HepG2 (cell line): ENCODE data around the gene NDUFB10. TPM values are rescaled to one million over a fixed set of nuclear protein-coding genes. Genes with fewer than 3 reads are reported as not detected.

Source experiments
- ATAC-seq: fragments of 200-7000 bp; cut with Tn5 transposase; 3 replicates; pipeline ENCODE4 v1.9.1; 2020; ENCODE audit warnings: mild to moderate bottlenecking, moderate library complexity
- BruUV-seq: library from RNA; stranded (reverse); fragments of 400-500 nt; replicated peaks from 2 replicates; lab custom pipeline; 2021; lab: Mats Ljungman, UMichigan
- CTCF ChIA-PET: fragments of 300-600 bp; formaldehyde crosslinking; extraction: SDS; loops from one replicate; lab custom pipeline; 2021; ENCODE audit warnings: low total read pairs, inconsistent platforms, low intra/inter-chr PET ratio; lab: Yijun Ruan, JAX
- POLR2A ChIA-PET: fragments of 350-600 bp; sonication (Branson Sonifier 250); formaldehyde crosslinking; loops from one replicate; lab custom pipeline; 2020; ENCODE audit warnings: antibody characterized with exemption, inconsistent platforms; lab: Yijun Ruan, JAX
- DNase-seq: peaks from one replicate; pipeline ENCODE4 v3.0.0-alpha.2; 2015; ENCODE audit warnings: low spot score
- FAIRE-seq: peaks from 3 replicates; lab custom pipeline; 2011; peaks lifted over from hg19 to GRCh38; lab: Jason Lieb, UNC
- H2AFZ ChIP-seq: one replicate; pipeline ENCODE4 v1.6.1; 2011; ENCODE audit warnings: low read length, inconsistent platforms
- H3K27ac ChIP-seq: fragments of 300-600 bp; 3 replicates; pipeline ENCODE4 v1.8.0; 2011; ENCODE audit warnings: mixed run types, mild to moderate bottlenecking, mixed read lengths, low read length, inconsistent platforms; ENCODE audit not compliant: insufficient read depth; ENCODE audit errors: extremely low read length
- H3K27me3 ChIP-seq, 2 experiments: fragments of 200-600 bp in 1 of 2; 2 replicates in 1 of 2; 3 replicates in 1 of 2; pipeline versions ENCODE4 v1.6.0 to v1.8.0; 2011; ENCODE audit warnings: low read length in 2 of 2, mild to moderate bottlenecking in 2 of 2, moderate library complexity in 2 of 2, inconsistent platforms in 1 of 2; ENCODE audit not compliant: insufficient read depth in 2 of 2, control insufficient read depth in 1 of 2
- H3K36me3 ChIP-seq, 2 experiments: fragments of 200-600 bp in 1 of 2; replicated peaks in 1 of 2; 2 replicates in 1 of 2; 3 replicates in 1 of 2; pipeline versions ENCODE4 v1.5.1 to v1.8.0; 2011; ENCODE audit warnings: low read length in 2 of 2, inconsistent platforms in 1 of 2; ENCODE audit not compliant: insufficient read depth in 2 of 2, control insufficient read depth in 1 of 2
- H3K4me1 ChIP-seq: 2 replicates; pipeline ENCODE4 v1.5.1; 2012; ENCODE audit warnings: low read length, inconsistent platforms; ENCODE audit not compliant: insufficient read depth
- H3K4me2 ChIP-seq: 2 replicates; pipeline ENCODE4 v1.6.0; 2011; ENCODE audit warnings: low read depth, low read length, inconsistent platforms
- H3K4me3 ChIP-seq, 3 experiments: fragments of 200-600 bp in 1 of 3; sonication (generic), shearing (Covaris generic) in 1 of 3; replicated peaks in 1 of 3; 2 replicates each; pipeline ENCODE4 v1.5.1; 2011 to 2016; ENCODE audit warnings: low read length in 3 of 3, inconsistent platforms in 2 of 3, low read depth in 2 of 3, mild to moderate bottlenecking in 2 of 3, control low read depth in 1 of 3, mixed read lengths in 1 of 3; ENCODE audit not compliant: insufficient read depth in 1 of 3
- H3K79me2 ChIP-seq: one replicate; pipeline ENCODE4 v1.6.1; 2011; ENCODE audit warnings: low read length, inconsistent platforms; ENCODE audit not compliant: insufficient read depth
- H3K9ac ChIP-seq: 2 replicates; pipeline ENCODE4 v1.6.0; 2011; ENCODE audit warnings: mild to moderate bottlenecking, low read depth, low read length, inconsistent platforms; ENCODE audit not compliant: insufficient read depth
- H3K9me3 ChIP-seq: 2 replicates; pipeline ENCODE4 v1.5.1; 2012; ENCODE audit warnings: mild to moderate bottlenecking, low read length
- H4K20me1 ChIP-seq: 2 replicates; pipeline ENCODE4 v1.6.0; 2011; ENCODE audit warnings: inconsistent platforms, mild to moderate bottlenecking, low read length, moderate library complexity; ENCODE audit not compliant: insufficient read depth
- DR1 ChIP-seq: sonication (generic); formaldehyde crosslinking; IDR thresholded peaks from 2 replicates; pipeline ENCODE4 v1.8.0; 2021; ENCODE audit warnings: mild to moderate bottlenecking, missing genetic modification reagents, inconsistent platforms
- ISL2 ChIP-seq: sonication (generic); formaldehyde crosslinking; IDR thresholded peaks from 2 replicates; pipeline ENCODE4 v1.5.0; 2020; ENCODE audit warnings: missing genetic modification reagents
- JUN ChIP-seq: sonication (generic); formaldehyde crosslinking; IDR thresholded peaks from 2 replicates; pipeline ENCODE4 v1.4.0; 2020; ENCODE audit warnings: mild to moderate bottlenecking, missing genetic modification reagents
- MLLT10 ChIP-seq: sonication (generic); formaldehyde crosslinking; IDR thresholded peaks from 2 replicates; pipeline ENCODE4 v1.4.0; 2020; ENCODE audit warnings: missing genetic modification reagents
- NFIC ChIP-seq: IDR thresholded peaks from 2 replicates; pipeline ENCODE4 v1.6.1; 2012; ENCODE audit warnings: mild to moderate bottlenecking, low read length, inconsistent platforms
- TCF7 ChIP-seq: sonication (generic); IDR thresholded peaks from 2 replicates; pipeline ENCODE4 v1.6.1; 2016; ENCODE audit warnings: antibody characterized with exemption, low read depth
- ZNF766 ChIP-seq: sonication (generic); formaldehyde crosslinking; IDR thresholded peaks from 2 replicates; pipeline ENCODE4 v1.5.0; 2020; ENCODE audit warnings: missing genetic modification reagents, borderline replicate concordance
- WGBS: methylation state at CpG from one replicate; pipeline ENCODE4 v1.1.6; 2017; ENCODE audit warnings: low lambda C conversion rate; 5-methylcytosine and 5-hydroxymethylcytosine counted together
- in situ Hi-C: cut with HindIII; loops from 2 replicates; pipeline ENCODE4 v1.10.0; 2017; ENCODE audit warnings: low pct_unique_long_range_greater_than_20kb; ENCODE audit not compliant: extremely low pct_ligation_motif_present
- intact Hi-C: fragments of 100-400 bp; cut with micrococcal nuclease; formaldehyde crosslinking; loops from one replicate; pipeline ENCODE4 v1.10.0; 2022; ENCODE audit not compliant: unreplicated experiment
- polyA plus RNA-seq, 8 experiments: library from polyadenylated mRNA; depleted of rRNA in 3 of 8; stranded (reverse) in 7 of 8; unstranded in 1 of 8; fragments of >200 nt; fragmentation: Illumina TruSeq in 4 of 8; extraction: Trizol in 4 of 8; gene quantifications; 2 replicates each; pipeline versions ENCODE4 v1.2.1 to v1.2.3, GENCODE V29; 2011 to 2016; ENCODE audit warnings: low read depth in 4 of 8, missing spikeins in 1 of 8, mixed read lengths in 1 of 8; ENCODE audit not compliant: insufficient read depth in 1 of 8
- total RNA-seq, 5 experiments: library from RNA; depleted of rRNA; stranded (reverse); fragments of >200 nt; fragmentation: Illumina TruSeq; extraction: Trizol; gene quantifications; 2 replicates each; pipeline ENCODE4 v1.2.3, GENCODE V29; 2016; ENCODE audit warnings: low read depth in 1 of 5
- TF ChIP-seq, protein P1 (sequence below): sonication (generic); formaldehyde crosslinking; IDR thresholded peaks from 2 replicates; pipeline ENCODE4 v1.4.0; 2020; ENCODE audit warnings: missing genetic modification reagents; ENCODE audit errors: not compliant biosample characterization
- TF ChIP-seq, protein P2 (sequence below): sonication (generic); formaldehyde crosslinking; IDR thresholded peaks from 2 replicates; pipeline ENCODE4 v1.5.1; 2020; ENCODE audit warnings: mild to moderate bottlenecking, missing genetic modification reagents, moderate library complexity

The NDUFB10 gene
- total and polyA plus RNA-seq, 2 of the 13 experiments (the other 11 are each of a cell fraction or from before 2014, with no cell fraction given): 68.6 to 157 TPM

DNA sequence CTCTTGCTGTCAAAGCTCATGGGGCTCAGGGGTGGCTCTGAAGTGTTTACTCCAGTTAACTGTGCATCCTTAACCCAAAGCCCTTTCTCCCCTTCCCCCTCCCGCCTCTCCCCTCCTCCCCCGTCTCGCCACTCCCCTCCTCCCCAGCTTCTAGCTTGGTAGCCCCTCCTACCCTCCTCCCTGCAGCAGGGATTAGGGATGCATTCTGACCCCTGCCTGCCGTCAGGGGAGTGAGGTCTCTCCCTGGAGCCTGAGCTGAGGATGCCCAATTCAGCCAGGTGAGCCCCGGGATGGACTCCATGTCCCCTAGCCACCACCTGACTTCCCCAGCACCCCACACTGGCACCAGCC lies 42.7 kb upstream of the NDUFB10 start:
- ChIA-PET POLR2A (interaction anchor here (1.2 kb wide), 1 partner anchor 89 kb away, joined by 4 read pairs; the partner anchor contains the start of genes FAHD1 and HAGH), CTCF (no interaction called here)
- TF ChIP-seq JUN (CRISPR knock-in tag): no peak
- TF ChIP-seq NFIC: no peak
- TF ChIP-seq, protein P1, sequence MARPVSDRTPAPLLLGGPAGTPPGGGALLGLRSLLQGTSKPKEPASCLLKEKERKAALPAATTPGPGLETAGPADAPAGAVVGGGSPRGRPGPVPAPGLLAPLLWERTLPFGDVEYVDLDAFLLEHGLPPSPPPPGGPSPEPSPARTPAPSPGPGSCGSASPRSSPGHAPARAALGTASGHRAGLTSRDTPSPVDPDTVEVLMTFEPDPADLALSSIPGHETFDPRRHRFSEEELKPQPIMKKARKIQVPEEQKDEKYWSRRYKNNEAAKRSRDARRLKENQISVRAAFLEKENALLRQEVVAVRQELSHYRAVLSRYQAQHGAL (CRISPR knock-in tag): no peak
- no peak for TF ChIP-seq DR1 (CRISPR knock-in tag)
- TF ChIP-seq MLLT10: no peak
- TF ChIP-seq TCF7: no peak
- no peaks in the 10 kb centered on the region for H3K36me3 ChIP-seq
- H3K9ac ChIP-seq: no peak overlapping the region
- H3K4me3 ChIP-seq: no peak overlapping the region
- in situ Hi-C loops (no loop called here), intact Hi-C loops (no loop called here)
- FAIRE-seq (no peak), DNase-seq (no peak), ATAC-seq (no peak)
- no TSS peak for BruUV-seq
- peaks cover 19% of the 10 kb centered on the region for H3K4me1 ChIP-seq
- H3K9me3 ChIP-seq: no peaks in the 10 kb centered on the region
- no peak overlapping the region for H3K27ac ChIP-seq
- 6% methylated on average over 5 of the region's 5 CpGs for WGBS
- H3K79me2 ChIP-seq: no peaks in the 10 kb centered on the region
- 0 out of 2 replicates have a peak, but pooled peaks cover 2% of the 10 kb centered on the region for H4K20me1 ChIP-seq
- no peak overlapping the region for H2AFZ ChIP-seq
- H3K27me3 ChIP-seq: peaks cover 37 to 85% of the 10 kb centered on the region in 2 experiments
- H3K4me2 ChIP-seq: no peak overlapping the region

DNA sequence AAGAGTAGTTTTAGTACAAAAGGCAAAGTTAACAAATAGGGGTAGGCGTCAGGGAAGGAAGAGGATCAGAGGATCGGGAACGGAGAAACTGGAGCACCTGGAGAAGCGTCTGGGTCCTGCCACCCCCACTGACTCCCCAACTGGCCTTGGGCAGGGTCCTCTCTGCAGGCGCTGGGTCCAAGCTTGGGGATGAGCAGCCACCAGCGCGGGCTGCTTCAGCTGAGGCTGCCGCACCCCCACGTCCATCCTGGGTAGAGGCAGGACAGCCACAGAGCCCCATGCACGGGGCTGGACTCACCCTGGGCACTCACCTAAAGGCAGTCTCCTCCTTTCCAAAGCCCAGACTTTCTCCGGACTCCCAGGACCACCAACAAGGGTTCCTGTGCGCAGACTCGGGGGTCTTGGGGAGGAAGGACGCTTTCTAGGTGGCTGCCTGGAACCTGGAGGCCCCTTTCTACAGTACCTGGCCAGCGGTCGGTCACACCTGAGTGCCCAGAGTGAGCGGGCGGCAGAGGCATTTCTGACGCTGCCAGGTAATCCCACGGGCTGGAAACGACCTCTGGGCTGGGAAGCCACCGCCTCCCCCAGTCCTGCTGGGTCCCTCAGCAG lies 42.2 kb upstream of the NDUFB10 start:
- Histone ChIP-seq H4K20me1 (0 out of 2 replicates have a peak, but pooled peaks cover 2% of the 10 kb centered on the region), H3K9me3 (no peaks in the 10 kb centered on the region), H3K4me3 (no peak overlapping the region), H3K4me1 (peaks cover 19% of the 10 kb centered on the region), H2AFZ (no peak overlapping the region), H3K9ac (no peak overlapping the region), H3K36me3 (no peaks in the 10 kb centered on the region), H3K27me3 (peaks cover 37 to 86% of the 10 kb centered on the region in 2 experiments), H3K79me2 (no peaks in the 10 kb centered on the region), H3K27ac (no peak overlapping the region), H3K4me2 (no peak overlapping the region)
- in situ Hi-C loops: no loop called here
- ATAC-seq: no peak
- no peak for DNase-seq
- no peak for FAIRE-seq
- BruUV-seq: no TSS peak
- intact Hi-C loops: no loop called here
- 12% methylated on average over 12 of the region's 22 CpGs for WGBS
- no peak for TF ChIP-seq ISL2 (CRISPR knock-in tag)
- no peak for TF ChIP-seq ZNF766
- TF ChIP-seq, protein P2, sequence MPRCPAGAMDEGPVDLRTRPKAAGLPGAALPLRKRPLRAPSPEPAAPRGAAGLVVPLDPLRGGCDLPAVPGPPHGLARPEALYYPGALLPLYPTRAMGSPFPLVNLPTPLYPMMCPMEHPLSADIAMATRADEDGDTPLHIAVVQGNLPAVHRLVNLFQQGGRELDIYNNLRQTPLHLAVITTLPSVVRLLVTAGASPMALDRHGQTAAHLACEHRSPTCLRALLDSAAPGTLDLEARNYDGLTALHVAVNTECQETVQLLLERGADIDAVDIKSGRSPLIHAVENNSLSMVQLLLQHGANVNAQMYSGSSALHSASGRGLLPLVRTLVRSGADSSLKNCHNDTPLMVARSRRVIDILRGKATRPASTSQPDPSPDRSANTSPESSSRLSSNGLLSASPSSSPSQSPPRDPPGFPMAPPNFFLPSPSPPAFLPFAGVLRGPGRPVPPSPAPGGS (CRISPR knock-in tag): no peak
- CTCF ChIA-PET: no interaction called here
- POLR2A ChIA-PET: no interaction called here
